ENCODE measurements around the gene ITSN1. TPM values are rescaled to one million over a fixed set of nuclear protein-coding genes. Genes with fewer than 3 reads are reported as not detected.

ITSN1 gene
- total and polyA plus RNA-seq, 12 donors, result 20.0 to 60.5 (median 36.7) TPM

- Histone ChIP-seq H3K27ac (no peak overlapping the region), H3K4me3 (no peak overlapping the region), H3K4me1 (replicated peaks in 1 of 2) (no peaks in the 10 kb centered on the region), H3K36me3 (replicated peaks in 1 of 2) (no peaks in the 10 kb centered on the region), H3K27me3 (no peaks in the 10 kb centered on the region), H3K9me3 (replicated peaks in 1 of 3) (no peaks in the 10 kb centered on the region)
- TF ChIP-seq CTCF (IDR thresholded peaks at IDR 0.05) (no peak), POLR2A (IDR thresholded peaks at IDR 0.05) (no peak)
- intact Hi-C loops (cut with DNase I), result no loop called here
- WGBS, 4 donors, result 88 to 90% (median 89%) methylated on average over 5 of the region's 5 CpGs
- DNase-seq, result peak in 1 of 7 donors; percentile 31
Measured at GRCh38 chr21:33940881-33941245, 298.6 kb downstream of the ITSN1 start.

- intact Hi-C loops (cut with DNase I), result no loop called here
- Histone ChIP-seq H3K36me3 (replicated peaks in 1 of 2) (no peaks in the 10 kb centered on the region), H3K4me3 (no peak overlapping the region), H3K4me1 (replicated peaks in 1 of 2) (peaks cover 0 to 5% of the 10 kb centered on the region in 2 donors), H3K27me3 (no peaks in the 10 kb centered on the region), H3K27ac (no peak overlapping the region), H3K9me3 (replicated peaks in 1 of 3) (no peaks in the 10 kb centered on the region)
- no peak for TF ChIP-seq POLR2A (IDR thresholded peaks at IDR 0.05)
- no peak for TF ChIP-seq CTCF (IDR thresholded peaks at IDR 0.05)
- DNase-seq, result no peak
Measured at GRCh38 chr21:33942426-33942825, 300.1 kb downstream of the ITSN1 start.

GRCh38 chr21:33943293-33943692 is 301.0 kb downstream of the ITSN1 start:
- Histone ChIP-seq H3K4me1 (replicated peaks in 1 of 2) (peaks cover 2 to 14% of the 10 kb centered on the region in 2 donors), H3K9me3 (replicated peaks in 1 of 3) (no peaks in the 10 kb centered on the region), H3K27me3 (no peaks in the 10 kb centered on the region), H3K36me3 (replicated peaks in 1 of 2) (no peaks in the 10 kb centered on the region), H3K4me3 (no peak overlapping the region), H3K27ac (no peak overlapping the region)
- TF ChIP-seq POLR2A (IDR thresholded peaks at IDR 0.05) (no peak), CTCF (IDR thresholded peaks at IDR 0.05) (no peak)
- intact Hi-C loops (cut with DNase I), result no loop called here
- 92 to 100% (median 96%) methylated on average over 2 of the region's 2 CpGs for WGBS, 4 donors
- DNase-seq, result no peak

DNA sequence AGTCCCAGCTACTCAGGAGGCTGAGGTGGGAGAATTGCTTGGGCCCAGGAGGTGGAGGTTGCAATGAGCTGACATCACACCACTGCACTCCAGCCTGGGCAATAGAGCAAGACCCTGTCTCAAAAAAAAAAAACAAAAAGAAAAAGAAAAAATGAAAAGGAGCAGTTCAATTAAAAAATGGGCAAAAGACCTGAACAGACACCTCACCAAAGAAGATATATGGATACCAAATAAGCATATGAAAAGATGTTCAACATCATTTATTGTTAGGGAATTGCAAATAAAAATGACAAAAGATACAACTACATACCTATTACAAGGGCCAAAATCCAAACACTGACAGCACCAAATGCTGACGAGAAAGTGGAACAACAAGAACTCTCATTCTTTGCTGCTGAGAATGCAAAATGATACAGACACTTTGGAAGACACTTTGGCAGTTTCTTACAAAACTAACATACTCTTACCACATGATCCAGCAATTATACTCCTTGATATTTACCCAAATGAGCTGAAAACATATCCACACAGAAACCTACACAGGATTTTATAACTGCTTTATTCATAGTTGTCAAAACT is 302.0 kb downstream of the ITSN1 start:
- no peaks in the 10 kb centered on the region for H3K9me3 ChIP-seq (replicated peaks in 1 of 3)
- H3K4me1 ChIP-seq (replicated peaks in 1 of 2), result peaks cover 7 to 18% of the 10 kb centered on the region in 2 donors
- no peak overlapping the region for H3K4me3 ChIP-seq
- no peaks in the 10 kb centered on the region for H3K27me3 ChIP-seq
- H3K36me3 ChIP-seq (replicated peaks in 1 of 2), result no peaks in the 10 kb centered on the region
- intact Hi-C loops (cut with DNase I), result no loop called here
- 93 to 97% (median 96%) methylated on average over 1 of the region's 1 CpG for WGBS, 4 donors
- DNase-seq, result no peak
- H3K27ac ChIP-seq, result no peak overlapping the region
- no peak for TF ChIP-seq CTCF (IDR thresholded peaks at IDR 0.05)
- no peak for TF ChIP-seq POLR2A (IDR thresholded peaks at IDR 0.05)
